Endothelial cell of umbilical vein (primary cell): ENCODE data around the gene MEN1. TPM values are rescaled to one million over a fixed set of nuclear protein-coding genes. Genes with fewer than 3 reads are reported as not detected.

Source experiments
- BruUV-seq: library from RNA; stranded (reverse); fragments of 400-500 nt; replicated peaks from 2 replicates; lab custom pipeline; 2021; lab: Mats Ljungman, UMichigan
- CTCF ChIA-PET: fragments of 300-600, 350-600 bp; sonication (Branson Sonifier 250); formaldehyde crosslinking; loops from one replicate; lab custom pipeline; 2021; ENCODE audit warnings: antibody characterized with exemption, inconsistent platforms; lab: Charles Lee
- POLR2A ChIA-PET: fragments of 300-600, 350-600 bp; sonication (Branson Sonifier 250); formaldehyde crosslinking; loops from one replicate; lab custom pipeline; 2021; ENCODE audit warnings: antibody characterized with exemption, inconsistent platforms; lab: Charles Lee
- DNase-seq: peaks from one replicate; pipeline ENCODE4 v3.0.0-alpha.2; 2011; ENCODE audit warnings: low read depth, low spot score
- FAIRE-seq: peaks from 2 replicates; lab custom pipeline; 2011; peaks lifted over from hg19 to GRCh38; lab: Jason Lieb, UNC
- H2AFZ ChIP-seq: 2 replicates; pipeline ENCODE4 v1.6.0; 2012; ENCODE audit warnings: low read depth, low read length, control low read depth, inconsistent platforms
- H3K27ac ChIP-seq: 2 replicates; pipeline ENCODE4 v1.5.1; 2011; ENCODE audit warnings: low read depth, mild to moderate bottlenecking, control low read depth, low read length, moderate library complexity; ENCODE audit not compliant: insufficient read depth
- H3K27me3 ChIP-seq, 2 experiments: 2 replicates each; pipeline versions ENCODE4 v1.6.0 to v1.6.1; 2011; ENCODE audit warnings: low read length in 2 of 2, mixed read lengths in 1 of 2; ENCODE audit not compliant: control insufficient read depth in 2 of 2, insufficient read depth in 2 of 2
- H3K36me3 ChIP-seq, 2 experiments: 2 replicates in 1 of 2; 3 replicates in 1 of 2; pipeline ENCODE4 v1.5.1; 2011; ENCODE audit warnings: low read length in 2 of 2, mild to moderate bottlenecking in 1 of 2, moderate library complexity in 1 of 2; ENCODE audit not compliant: control insufficient read depth in 2 of 2, insufficient read depth in 2 of 2; ENCODE audit errors: extremely low read depth in 1 of 2
- H3K4me1 ChIP-seq: 3 replicates; pipeline ENCODE4 v1.5.1; 2011; ENCODE audit warnings: mild to moderate bottlenecking, low read length; ENCODE audit not compliant: control insufficient read depth, insufficient read depth; ENCODE audit errors: extremely low read depth
- H3K4me2 ChIP-seq: 2 replicates; pipeline ENCODE4 v1.6.1; 2011; ENCODE audit warnings: low read length, control low read depth, mixed read lengths; ENCODE audit not compliant: insufficient read depth
- H3K4me3 ChIP-seq, 3 experiments: fragments of 200-600 bp in 1 of 3; sonication (generic), shearing (Covaris generic) in 1 of 3; replicated peaks in 1 of 3; 2 replicates each; pipeline ENCODE4 v1.5.1; 2011 to 2016; ENCODE audit warnings: control low read depth in 3 of 3, low read length in 3 of 3, mild to moderate bottlenecking in 2 of 3, inconsistent platforms in 1 of 3, low read depth in 1 of 3, moderate library complexity in 1 of 3; ENCODE audit not compliant: insufficient read depth in 1 of 3
- H3K79me2 ChIP-seq: 2 replicates; pipeline ENCODE4 v1.6.0; 2012; ENCODE audit warnings: low read length, inconsistent platforms; ENCODE audit not compliant: control insufficient read depth, insufficient read depth
- H3K9ac ChIP-seq: replicated peaks from 2 replicates; pipeline ENCODE3; 2011; ENCODE audit warnings: low read length, control low read depth; ENCODE audit not compliant: insufficient read depth; ENCODE audit errors: extremely low read depth
- H3K9me1 ChIP-seq: replicated peaks from 3 replicates; pipeline ENCODE4 v1.6.0; 2011; ENCODE audit warnings: mild to moderate bottlenecking, low read length; ENCODE audit not compliant: control insufficient read depth, insufficient read depth; ENCODE audit errors: extremely low read depth
- H3K9me3 ChIP-seq: replicated peaks from 2 replicates; pipeline ENCODE4 v1.5.1; 2012; ENCODE audit warnings: low read length, inconsistent platforms; ENCODE audit not compliant: control insufficient read depth, insufficient read depth
- H4K20me1 ChIP-seq: replicated peaks from 2 replicates; pipeline ENCODE3; 2011; ENCODE audit warnings: mild to moderate bottlenecking, low read length; ENCODE audit not compliant: control insufficient read depth, insufficient read depth; ENCODE audit errors: extremely low read depth
- CTCF ChIP-seq, 2 donors: IDR thresholded peaks; 1 replicate in 1 of 2; 2 replicates in 1 of 2; pipeline ENCODE4 v1.5.1; 2011; ENCODE audit warnings: low read length in 2 of 2, mild to moderate bottlenecking in 2 of 2, moderate library complexity in 2 of 2, control low read depth in 1 of 2, inconsistent platforms in 1 of 2, low read depth in 1 of 2; ENCODE audit not compliant: insufficient read depth in 1 of 2; ENCODE audit errors: extremely low read depth in 1 of 2
- EZH2 ChIP-seq: IDR thresholded peaks from 2 replicates; pipeline ENCODE4 v1.6.1; 2012; ENCODE audit warnings: borderline replicate concordance, low read depth, mild to moderate bottlenecking, moderate library complexity, low read length, inconsistent platforms; ENCODE audit not compliant: severe bottlenecking
- FOS ChIP-seq: IDR thresholded peaks from 2 replicates; pipeline ENCODE4 v1.6.1; 2011; ENCODE audit warnings: mild to moderate bottlenecking, low read length, moderate library complexity, borderline replicate concordance; ENCODE audit not compliant: insufficient read depth
- GATA2 ChIP-seq: IDR thresholded peaks from 2 replicates; pipeline ENCODE4 v1.7.0; 2011; ENCODE audit warnings: low read depth, mild to moderate bottlenecking, moderate library complexity, mixed read lengths, low read length; ENCODE audit not compliant: insufficient read length, insufficient read depth
- JUN ChIP-seq: IDR thresholded peaks from 2 replicates; pipeline ENCODE4 v1.6.1; 2011; ENCODE audit warnings: borderline replicate concordance, low read depth; ENCODE audit not compliant: insufficient read length, insufficient read depth
- MAX ChIP-seq: IDR thresholded peaks from 2 replicates; pipeline ENCODE4 v1.6.1; 2011; ENCODE audit not compliant: insufficient read depth, insufficient read length
- MYC ChIP-seq: IDR thresholded peaks from one replicate; pipeline ENCODE4 v1.6.1; 2011; ENCODE audit warnings: mild to moderate bottlenecking, low read depth, low read length
- POLR2A ChIP-seq: IDR thresholded peaks from 2 replicates; pipeline ENCODE4 v1.6.1; 2012; ENCODE audit warnings: low read depth, mild to moderate bottlenecking, control low read depth, low read length
- POLR2AphosphoS5 ChIP-seq: IDR thresholded peaks from 2 replicates; pipeline ENCODE4 v1.6.1; 2012; ENCODE audit warnings: low read depth, mild to moderate bottlenecking, control low read depth, low read length, moderate library complexity; ENCODE audit not compliant: insufficient read depth
- dilution Hi-C: fragments of 300-500 bp; cut with MboI; formaldehyde crosslinking; loops from one replicate; pipeline ENCODE4 v1.15.0; 2019; ENCODE audit warnings: low sequenced_read_pairs; ENCODE audit not compliant: extremely low pct_ligation_motif_present
- intact Hi-C: fragments of 100-400 bp; cut with micrococcal nuclease; formaldehyde crosslinking; loops from one replicate; pipeline ENCODE4 v1.10.0; 2022
- polyA plus RNA-seq, 4 experiments: library from polyadenylated mRNA; depleted of rRNA in 3 of 4; stranded (reverse) in 3 of 4; unstranded in 1 of 4; fragments of >200 nt; gene quantifications; 2 replicates each; pipeline versions ENCODE4 v1.2.1 to v1.2.3, GENCODE V29; 2011 to 2012; ENCODE audit warnings: missing spikeins in 1 of 4
- total RNA-seq: library from RNA; stranded (reverse); gene quantifications from 2 replicates; pipeline ENCODE4 v1.2.3, GENCODE V29; 2021

The MEN1 gene
- total and polyA plus RNA-seq, 2 donors (not counting 3 experiments of a cell fraction or from before 2014, with no cell fraction given), result 41.1 to 43.1 TPM

GRCh38 chr11:64796757-64797541 is 13.4 kb downstream of the MEN1 start:
- ChIA-PET POLR2A (no interaction called here), CTCF (interaction anchor here (1.4 kb wide), 1 partner anchor 9 kb away, joined by 5 read pairs; no protein-coding TSS in a partner anchor)
- no peaks in the 10 kb centered on the region for H4K20me1 ChIP-seq
- no peak overlapping the region for H3K4me3 ChIP-seq
- dilution Hi-C loops (no loop called here), intact Hi-C loops (no loop called here)
- H3K27ac ChIP-seq, result no peak overlapping the region
- BruUV-seq, result no TSS peak
- peaks cover 5 to 14% of the 10 kb centered on the region in 2 experiments for H3K36me3 ChIP-seq
- H2AFZ ChIP-seq, result no peak overlapping the region
- H3K27me3 ChIP-seq, result no peaks in the 10 kb centered on the region
- no peak overlapping the region for H3K9ac ChIP-seq
- no peak overlapping the region for H3K4me2 ChIP-seq
- peaks cover under 1% of the 10 kb centered on the region for H3K79me2 ChIP-seq
- H3K4me1 ChIP-seq, result peaks cover 22% of the 10 kb centered on the region
- no peaks in the 10 kb centered on the region for H3K9me1 ChIP-seq
- no peak for FAIRE-seq
- no peak for DNase-seq
- H3K9me3 ChIP-seq, result no peaks in the 10 kb centered on the region
- TF ChIP-seq FOS (no peak), POLR2AphosphoS5 (no peak), MYC (no peak), CTCF (IDR thresholded peaks at IDR 0.05; ENCODE audit: extremely low read depth in 1 of 2, insufficient read depth in 1 of 2, low read depth in 1 of 2, low read length in 2 of 2) (no peak), MAX (no peak), GATA2 (no peak), EZH2 (no peak), POLR2A (no peak), JUN (no peak)
